ENCODE results near the gene PDE7B. TPM values are rescaled to one million over a fixed set of nuclear protein-coding genes. Genes with fewer than 3 reads are reported as not detected.

The PDE7B gene
- total and polyA plus RNA-seq, 4 donors = 0.75 to 5.2 (median 1.3) TPM

GRCh38 chr6:136070815-136071214 is 219.3 kb downstream of the PDE7B start:
- no peaks in the 10 kb centered on the region for H3K4me1 ChIP-seq (ENCODE audit: control insufficient read depth in 4 of 4, insufficient read depth in 4 of 4, low read length in 3 of 4)
- H3K27me3 ChIP-seq (ENCODE audit: control insufficient read depth in 4 of 4, insufficient read depth in 4 of 4, low read length in 3 of 4) = no peaks in the 10 kb centered on the region
- 94% methylated on average over 5 of the region's 5 CpGs for WGBS
- no peaks in the 10 kb centered on the region for H3K9me3 ChIP-seq (ENCODE audit: control insufficient read depth in 4 of 4, low read length in 3 of 4)
- TF ChIP-seq FOXA1 (IDR thresholded peaks at IDR 0.05) (no peak), GABPA (IDR thresholded peaks at IDR 0.05 in 1 of 2, conservative IDR thresholded peaks at IDR 0.05 in 1 of 2) (no peak), TAF1 (conservative IDR thresholded peaks at IDR 0.05) (no peak), EGR1 (IDR thresholded peaks at IDR 0.05; ENCODE audit: low read depth in 2 of 2) (no peak), ZBTB33 (IDR thresholded peaks at IDR 0.05) (no peak), YY1 (IDR thresholded peaks at IDR 0.05) (no peak), RXRA (IDR thresholded peaks at IDR 0.05) (no peak), HNF4A (conservative IDR thresholded peaks at IDR 0.05) (no peak), HNF4G (IDR thresholded peaks at IDR 0.05) (no peak), MAX (IDR thresholded peaks at IDR 0.05) (no peak), RAD21 (IDR thresholded peaks at IDR 0.05) (no peak), FOXA2 (IDR thresholded peaks at IDR 0.05) (no peak)
- TF ChIP-seq, protein P1, sequence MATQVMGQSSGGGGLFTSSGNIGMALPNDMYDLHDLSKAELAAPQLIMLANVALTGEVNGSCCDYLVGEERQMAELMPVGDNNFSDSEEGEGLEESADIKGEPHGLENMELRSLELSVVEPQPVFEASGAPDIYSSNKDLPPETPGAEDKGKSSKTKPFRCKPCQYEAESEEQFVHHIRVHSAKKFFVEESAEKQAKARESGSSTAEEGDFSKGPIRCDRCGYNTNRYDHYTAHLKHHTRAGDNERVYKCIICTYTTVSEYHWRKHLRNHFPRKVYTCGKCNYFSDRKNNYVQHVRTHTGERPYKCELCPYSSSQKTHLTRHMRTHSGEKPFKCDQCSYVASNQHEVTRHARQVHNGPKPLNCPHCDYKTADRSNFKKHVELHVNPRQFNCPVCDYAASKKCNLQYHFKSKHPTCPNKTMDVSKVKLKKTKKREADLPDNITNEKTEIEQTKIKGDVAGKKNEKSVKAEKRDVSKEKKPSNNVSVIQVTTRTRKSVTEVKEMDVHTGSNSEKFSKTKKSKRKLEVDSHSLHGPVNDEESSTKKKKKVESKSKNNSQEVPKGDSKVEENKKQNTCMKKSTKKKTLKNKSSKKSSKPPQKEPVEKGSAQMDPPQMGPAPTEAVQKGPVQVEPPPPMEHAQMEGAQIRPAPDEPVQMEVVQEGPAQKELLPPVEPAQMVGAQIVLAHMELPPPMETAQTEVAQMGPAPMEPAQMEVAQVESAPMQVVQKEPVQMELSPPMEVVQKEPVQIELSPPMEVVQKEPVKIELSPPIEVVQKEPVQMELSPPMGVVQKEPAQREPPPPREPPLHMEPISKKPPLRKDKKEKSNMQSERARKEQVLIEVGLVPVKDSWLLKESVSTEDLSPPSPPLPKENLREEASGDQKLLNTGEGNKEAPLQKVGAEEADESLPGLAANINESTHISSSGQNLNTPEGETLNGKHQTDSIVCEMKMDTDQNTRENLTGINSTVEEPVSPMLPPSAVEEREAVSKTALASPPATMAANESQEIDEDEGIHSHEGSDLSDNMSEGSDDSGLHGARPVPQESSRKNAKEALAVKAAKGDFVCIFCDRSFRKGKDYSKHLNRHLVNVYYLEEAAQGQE (IDR thresholded peaks at IDR 0.05) = no peak
- H3K4me3 ChIP-seq (ENCODE audit: low read depth in 1 of 3, low read length in 3 of 3) = no peak overlapping the region
- no peak overlapping the region for H3K27ac ChIP-seq (ENCODE audit: low read depth in 1 of 2, low read length in 2 of 2)
- H3K36me3 ChIP-seq (ENCODE audit: control insufficient read depth in 4 of 4, insufficient read depth in 3 of 4, low read depth in 1 of 4, low read length in 3 of 4) = no peaks in the 10 kb centered on the region
- H3K9ac ChIP-seq (ENCODE audit: low read depth in 1 of 2, low read length in 2 of 2) = no peak overlapping the region
- DNase-seq (ENCODE audit: low spot score) = no peak

DNA sequence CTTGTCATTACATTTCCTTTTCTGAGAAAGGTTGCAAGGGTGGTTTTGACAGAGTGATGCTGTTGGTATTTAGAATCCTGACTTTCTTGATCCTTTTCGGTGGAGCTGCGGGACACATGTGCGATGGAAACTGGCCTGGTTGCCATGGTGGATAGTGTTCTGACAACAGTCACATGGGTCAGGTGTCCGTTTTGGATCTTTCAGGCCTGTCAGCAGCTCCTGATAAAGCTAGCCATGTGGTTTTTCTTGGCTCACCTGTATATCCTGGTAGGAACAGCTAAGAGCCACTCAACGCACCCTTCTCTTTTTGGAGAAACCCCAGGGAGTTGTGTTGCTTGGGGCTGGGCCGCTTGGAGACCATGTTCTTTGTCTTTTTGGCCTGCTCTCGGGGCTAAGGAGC is 221.2 kb downstream of the PDE7B start:
- Histone ChIP-seq H3K4me1 (ENCODE audit: control insufficient read depth in 4 of 4, insufficient read depth in 4 of 4, low read length in 3 of 4) (no peaks in the 10 kb centered on the region), H3K27me3 (ENCODE audit: control insufficient read depth in 4 of 4, insufficient read depth in 4 of 4, low read length in 3 of 4) (no peaks in the 10 kb centered on the region), H3K9ac (ENCODE audit: low read depth in 1 of 2, low read length in 2 of 2) (no peak overlapping the region), H3K27ac (ENCODE audit: low read depth in 1 of 2, low read length in 2 of 2) (no peak overlapping the region), H3K36me3 (ENCODE audit: control insufficient read depth in 4 of 4, insufficient read depth in 3 of 4, low read depth in 1 of 4, low read length in 3 of 4) (no peaks in the 10 kb centered on the region), H3K9me3 (ENCODE audit: control insufficient read depth in 4 of 4, low read length in 3 of 4) (no peaks in the 10 kb centered on the region), H3K4me3 (ENCODE audit: low read depth in 1 of 3, low read length in 3 of 3) (no peak overlapping the region)
- no peak for DNase-seq (ENCODE audit: low spot score)
- TF ChIP-seq HNF4G (IDR thresholded peaks at IDR 0.05) = no peak
- TF ChIP-seq NR2F2 (IDR thresholded peaks at IDR 0.05) = no peak
- TF ChIP-seq JUND (IDR thresholded peaks at IDR 0.05) = no peak
- TF ChIP-seq RAD21 (IDR thresholded peaks at IDR 0.05) = no peak
- 95% methylated on average over 7 of the region's 7 CpGs for WGBS

DNA sequence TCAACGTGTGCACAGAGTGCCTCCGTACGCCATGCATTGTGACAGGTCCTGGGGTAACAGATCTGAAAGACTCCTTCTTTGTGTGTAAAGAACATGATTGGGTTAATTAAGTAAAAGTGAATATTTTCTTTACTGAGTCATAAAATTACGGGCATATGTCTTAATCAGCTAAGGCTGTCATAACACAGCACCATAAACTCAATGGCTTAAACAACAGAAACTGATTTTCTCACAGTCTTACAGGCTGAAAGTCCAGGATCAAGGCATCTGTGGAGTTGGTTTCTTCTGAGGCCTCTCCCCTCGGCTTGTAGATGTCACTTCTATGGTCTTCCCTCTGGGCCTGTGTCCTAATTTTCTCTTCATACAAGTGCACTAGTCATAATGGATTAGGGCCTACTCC is 221.7 kb downstream of the PDE7B start:
- Histone ChIP-seq H3K4me1 (ENCODE audit: control insufficient read depth in 4 of 4, insufficient read depth in 4 of 4, low read length in 3 of 4) (no peaks in the 10 kb centered on the region), H3K36me3 (ENCODE audit: control insufficient read depth in 4 of 4, insufficient read depth in 3 of 4, low read depth in 1 of 4, low read length in 3 of 4) (no peaks in the 10 kb centered on the region), H3K4me3 (ENCODE audit: low read depth in 1 of 3, low read length in 3 of 3) (no peak overlapping the region), H3K27ac (ENCODE audit: low read depth in 1 of 2, low read length in 2 of 2) (no peak overlapping the region), H3K9ac (ENCODE audit: low read depth in 1 of 2, low read length in 2 of 2) (no peak overlapping the region), H3K9me3 (ENCODE audit: control insufficient read depth in 4 of 4, low read length in 3 of 4) (no peaks in the 10 kb centered on the region), H3K27me3 (ENCODE audit: control insufficient read depth in 4 of 4, insufficient read depth in 4 of 4, low read length in 3 of 4) (no peaks in the 10 kb centered on the region)
- no peak for DNase-seq (ENCODE audit: low spot score)
- WGBS = 93% methylated on average over 5 of the region's 5 CpGs
- TF ChIP-seq RAD21 (IDR thresholded peaks at IDR 0.05) = no peak
- TF ChIP-seq MAX (IDR thresholded peaks at IDR 0.05) = no peak
- TF ChIP-seq JUND (IDR thresholded peaks at IDR 0.05) = no peak
- TF ChIP-seq, protein P1 (IDR thresholded peaks at IDR 0.05) = no peak
- no peak for TF ChIP-seq NR2F2 (IDR thresholded peaks at IDR 0.05)
- TF ChIP-seq RXRA (IDR thresholded peaks at IDR 0.05) = no peak
- TF ChIP-seq FOXA2 (IDR thresholded peaks at IDR 0.05) = no peak
- no peak for TF ChIP-seq FOXA1 (IDR thresholded peaks at IDR 0.05)
- TF ChIP-seq, protein P2, sequence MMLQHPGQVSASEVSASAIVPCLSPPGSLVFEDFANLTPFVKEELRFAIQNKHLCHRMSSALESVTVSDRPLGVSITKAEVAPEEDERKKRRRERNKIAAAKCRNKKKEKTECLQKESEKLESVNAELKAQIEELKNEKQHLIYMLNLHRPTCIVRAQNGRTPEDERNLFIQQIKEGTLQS (IDR thresholded peaks at IDR 0.05) = no peak
- TF ChIP-seq HNF4A (conservative IDR thresholded peaks at IDR 0.05) = no peak
- TF ChIP-seq EGR1 (IDR thresholded peaks at IDR 0.05; ENCODE audit: low read depth in 2 of 2) = no peak
- TF ChIP-seq GABPA (IDR thresholded peaks at IDR 0.05 in 1 of 2, conservative IDR thresholded peaks at IDR 0.05 in 1 of 2) = no peak
- TF ChIP-seq TAF1 (conservative IDR thresholded peaks at IDR 0.05) = no peak
- no peak for TF ChIP-seq HNF4G (IDR thresholded peaks at IDR 0.05)
- TF ChIP-seq SP1 (IDR thresholded peaks at IDR 0.05) = no peak
